AG04449 (cell line): Measurements from ENCODE around the gene OR2A7.
"Not testable (repeated sequence)": the region's sequence is repeated elsewhere in the genome, so short reads cannot be mapped to it uniquely, and the experiment has no call there.

Source experiments
- CTCF ChIA-PET: fragments of 350-600 bp; formaldehyde crosslinking; extraction: SDS; loops from one replicate; lab custom pipeline; 2021; ENCODE audit warnings: antibody characterized with exemption; lab: Yijun Ruan, JAX
- POLR2A ChIA-PET: fragments of 400-600, 350-600 bp; formaldehyde crosslinking; extraction: SDS; loops from one replicate; lab custom pipeline; 2020; ENCODE audit warnings: antibody characterized with exemption, inconsistent platforms; lab: Yijun Ruan, JAX
- DNase-seq: peaks from one replicate; pipeline ENCODE4 v3.0.0-alpha.2; 2010; ENCODE audit warnings: low read depth, low spot score
- H3K4me3 ChIP-seq: 2 replicates; pipeline ENCODE4 v1.5.1; 2011; ENCODE audit warnings: low read depth, mild to moderate bottlenecking, control low read depth, low read length

Gene OR2A7, protein sequence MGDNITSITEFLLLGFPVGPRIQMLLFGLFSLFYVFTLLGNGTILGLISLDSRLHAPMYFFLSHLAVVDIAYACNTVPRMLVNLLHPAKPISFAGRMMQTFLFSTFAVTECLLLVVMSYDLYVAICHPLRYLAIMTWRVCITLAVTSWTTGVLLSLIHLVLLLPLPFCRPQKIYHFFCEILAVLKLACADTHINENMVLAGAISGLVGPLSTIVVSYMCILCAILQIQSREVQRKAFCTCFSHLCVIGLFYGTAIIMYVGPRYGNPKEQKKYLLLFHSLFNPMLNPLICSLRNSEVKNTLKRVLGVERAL

DNA sequence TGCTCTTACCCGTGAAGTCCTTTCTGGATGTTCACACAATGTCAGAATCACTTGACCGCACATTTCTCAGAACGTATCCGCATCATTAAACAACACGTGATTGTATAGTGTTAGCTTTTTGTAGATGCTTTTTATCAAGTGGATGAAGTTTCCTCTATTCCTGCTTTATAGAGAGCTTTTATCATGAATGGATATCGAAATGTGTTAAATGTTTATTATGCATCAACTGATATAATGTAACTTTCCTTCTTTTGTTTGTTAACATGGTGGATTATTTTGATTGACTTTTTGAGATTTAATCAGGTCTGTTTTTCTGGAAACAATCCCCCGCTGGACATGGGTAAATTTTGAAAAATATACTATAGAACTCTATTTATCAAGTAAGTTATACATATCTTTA, at the start of gene OR2A7:
Gene OR2A7 (minus strand): TSS at position 101 of the 400 bp plus-strand sequence. CDS start 5,164 bp downstream, outside the sequence.
- POLR2A ChIA-PET, CTCF ChIA-PET, DNase-seq: not testable (repeated sequence)

DNA sequence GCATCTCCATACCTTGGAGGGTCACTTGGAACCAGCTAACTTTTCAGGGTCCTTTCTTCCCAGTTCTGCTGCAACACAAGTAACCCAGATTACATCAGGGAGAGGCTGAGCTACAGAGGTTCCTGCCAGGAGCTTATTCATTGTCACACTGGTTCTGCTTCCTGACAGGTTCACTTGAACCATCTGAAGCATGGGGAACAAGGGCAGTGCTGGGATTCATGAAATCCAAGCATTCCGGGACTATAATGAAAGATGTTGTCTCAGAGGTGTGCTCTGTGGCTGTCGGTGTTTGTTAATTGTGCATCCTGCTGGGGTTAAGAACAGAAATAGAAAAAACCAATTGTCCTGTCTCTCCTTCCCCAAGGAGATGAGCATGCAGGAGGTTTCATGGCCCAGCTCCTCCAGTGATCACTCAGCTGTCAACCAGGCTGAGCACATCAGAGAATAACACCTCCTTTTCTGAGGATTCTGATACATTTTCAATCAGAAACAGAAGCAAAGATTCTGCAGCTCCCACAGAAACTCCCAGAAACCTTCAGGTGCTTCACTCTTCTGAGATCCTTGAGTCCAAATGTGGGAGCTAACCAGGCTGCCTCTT, 47.4 kb upstream of the OR2A7 start, which contains the start of gene OR2A1:
Gene OR2A1 (plus strand): TSS at position 548 of the 598 bp plus-strand sequence. CDS start 5,706 bp downstream, outside the sequence.
- POLR2A ChIA-PET, CTCF ChIA-PET, H3K4me3 ChIP-seq, DNase-seq: not testable (repeated sequence)

More for the DNA sequence above, at the start of gene OR2A7:
- H3K4me3 ChIP-seq, result not testable (repeated sequence)

DNA sequence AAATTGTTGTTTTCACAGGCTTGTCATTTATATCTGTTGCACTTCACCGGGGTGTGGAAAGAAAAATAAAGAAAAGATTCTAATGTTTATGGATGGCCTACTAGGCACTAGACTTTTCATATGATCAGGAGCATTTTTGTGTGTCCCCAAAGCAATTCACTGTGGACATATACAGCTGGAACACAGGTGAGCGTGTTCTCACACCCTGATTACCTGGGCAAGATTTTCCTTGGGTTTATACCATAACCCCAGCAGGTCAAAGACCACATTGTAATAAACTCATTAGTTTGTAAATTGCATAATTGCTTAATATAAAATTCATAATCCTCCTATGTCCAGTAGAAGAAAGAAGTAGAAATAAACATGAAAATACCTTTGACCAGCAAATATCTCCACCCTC, 46.6 kb upstream of the OR2A7 start:
- DNase-seq, CTCF ChIA-PET, H3K4me3 ChIP-seq, POLR2A ChIA-PET: not testable (repeated sequence)

DNA sequence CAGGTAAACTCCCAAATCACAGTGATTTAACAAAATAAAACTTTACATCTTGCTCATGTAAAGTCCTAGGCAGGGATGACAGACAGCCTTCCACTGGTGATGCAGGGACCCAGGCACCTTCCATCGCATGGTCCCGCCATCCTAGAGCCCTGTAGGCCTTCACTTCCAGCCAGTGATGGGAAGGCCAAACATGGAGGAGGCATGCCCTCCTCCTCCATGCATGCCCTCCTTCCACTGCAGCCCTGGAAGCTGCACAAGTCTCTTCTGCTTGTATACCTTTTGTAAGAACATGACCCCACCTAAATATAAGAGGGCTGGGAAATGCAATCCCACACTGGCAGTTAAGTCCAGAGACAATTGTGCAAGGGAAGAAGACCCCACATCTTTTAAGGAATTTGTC, 45.1 kb upstream of the OR2A7 start:
- POLR2A ChIA-PET, H3K4me3 ChIP-seq, CTCF ChIA-PET, DNase-seq: not testable (repeated sequence)

DNA sequence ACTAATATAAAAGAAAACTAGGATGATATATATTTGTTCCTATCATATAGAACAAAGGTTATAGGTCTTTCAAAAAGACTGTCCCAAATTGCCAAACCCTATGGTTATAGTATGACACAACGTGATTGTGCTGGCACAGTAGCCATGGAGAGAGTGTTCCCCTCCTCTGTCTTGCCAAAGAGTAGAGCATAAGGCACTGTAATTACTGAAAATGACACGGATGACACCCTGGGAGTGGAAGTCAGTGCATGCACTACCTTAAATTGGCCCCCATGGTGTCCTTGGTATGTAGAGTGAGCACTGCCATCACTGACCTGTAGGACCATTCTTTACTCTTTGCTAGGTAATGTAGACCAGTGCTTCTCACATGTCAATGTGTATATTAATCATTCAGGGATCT, 40.6 kb upstream of the OR2A7 start:
- POLR2A ChIA-PET, H3K4me3 ChIP-seq: not testable (repeated sequence)

DNA sequence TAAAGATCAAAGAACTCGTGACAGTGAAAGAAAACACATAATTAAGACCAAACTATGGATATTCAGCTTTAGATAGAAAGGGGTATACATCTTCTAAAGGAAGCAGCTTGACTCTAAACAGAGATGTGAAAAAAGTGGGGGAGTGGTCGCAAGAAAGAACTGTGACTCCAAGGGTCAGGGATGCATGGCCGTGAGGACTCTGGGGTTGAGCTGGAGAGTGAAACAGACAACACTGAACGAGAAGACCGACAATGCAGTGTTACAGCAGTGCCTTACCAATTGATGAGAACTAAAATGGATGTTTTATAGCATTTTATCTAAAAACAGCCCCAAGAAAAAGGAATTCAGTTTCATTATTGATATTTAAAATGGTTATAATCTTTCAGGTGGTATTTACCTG, 39.0 kb upstream of the OR2A7 start:
- POLR2A ChIA-PET, H3K4me3 ChIP-seq, CTCF ChIA-PET, DNase-seq: not testable (repeated sequence)

More for the DNA sequence above, 40.6 kb upstream of the OR2A7 start:
- CTCF ChIA-PET, DNase-seq: not testable (repeated sequence)

DNA sequence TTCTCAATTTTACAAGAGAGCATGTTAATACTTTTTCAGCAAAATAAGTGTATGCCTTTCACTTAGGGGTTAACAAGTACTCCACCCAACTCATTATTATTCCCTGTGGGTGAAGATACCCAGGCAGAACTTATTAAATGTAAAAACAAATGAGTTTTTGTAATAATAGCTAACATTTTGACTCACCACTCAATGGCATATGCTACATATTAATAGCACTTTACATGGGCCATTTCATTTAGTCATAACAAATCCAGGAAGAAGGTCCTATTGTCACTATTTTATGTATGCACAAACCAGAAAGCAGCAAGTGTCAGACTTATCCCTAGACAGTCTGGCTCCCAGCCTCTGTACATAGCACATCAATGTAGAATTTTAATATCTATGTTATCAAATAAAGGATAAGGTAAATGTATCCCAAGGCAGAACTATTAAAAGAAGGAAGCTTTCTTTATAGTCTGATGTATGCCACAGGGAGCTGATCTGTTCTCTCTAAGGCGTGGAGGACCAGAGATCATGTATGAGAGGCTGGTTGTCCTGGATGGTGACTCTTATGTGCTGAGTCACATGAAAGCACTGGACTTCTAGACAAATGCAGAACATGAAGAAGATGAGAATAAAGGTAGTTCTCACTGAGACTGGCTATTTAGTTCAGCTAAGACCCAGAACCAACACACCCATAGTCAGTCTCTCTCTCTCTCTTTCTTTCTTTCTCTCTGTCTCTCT, 38.1 kb upstream of the OR2A7 start:
- DNase-seq, CTCF ChIA-PET, H3K4me3 ChIP-seq, POLR2A ChIA-PET: not testable (repeated sequence)

DNA sequence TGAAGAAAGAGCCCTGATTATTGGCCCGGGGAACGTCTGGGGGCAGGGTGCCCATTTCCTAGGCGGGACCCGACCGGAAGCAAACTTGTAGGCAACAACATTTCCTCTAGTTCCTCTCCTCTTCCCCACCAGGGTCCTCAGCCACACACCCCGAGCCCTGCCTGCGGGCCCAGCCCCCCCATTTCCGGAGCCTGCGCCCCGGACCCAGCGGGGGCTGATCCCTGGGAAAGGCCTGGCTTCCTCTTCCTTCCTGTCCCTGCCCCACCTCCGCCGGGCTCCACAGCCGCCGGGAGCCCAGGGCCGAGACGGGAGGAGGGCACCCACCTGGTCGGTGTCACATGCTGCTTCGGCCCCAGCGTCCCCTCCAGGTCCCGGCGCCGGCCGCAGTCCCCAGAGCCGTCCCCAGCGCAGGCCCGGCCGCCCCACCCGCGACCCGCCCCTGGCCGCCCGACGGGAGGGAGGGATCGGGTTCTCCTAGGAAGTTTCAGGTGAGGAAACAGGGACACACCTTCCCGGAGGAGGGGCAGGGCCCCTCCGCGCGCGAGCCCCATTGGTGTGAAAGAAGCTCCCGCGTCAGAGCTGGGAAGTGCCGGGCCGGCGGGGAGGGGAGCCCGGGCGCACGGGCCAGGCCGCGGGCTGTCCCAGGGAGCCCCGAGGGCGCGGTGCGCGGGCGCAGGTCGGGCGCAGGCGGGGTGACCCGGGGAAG, 29.4 kb upstream of the OR2A7 start:
- CTCF ChIA-PET, H3K4me3 ChIP-seq, DNase-seq, POLR2A ChIA-PET: not testable (repeated sequence)

DNA sequence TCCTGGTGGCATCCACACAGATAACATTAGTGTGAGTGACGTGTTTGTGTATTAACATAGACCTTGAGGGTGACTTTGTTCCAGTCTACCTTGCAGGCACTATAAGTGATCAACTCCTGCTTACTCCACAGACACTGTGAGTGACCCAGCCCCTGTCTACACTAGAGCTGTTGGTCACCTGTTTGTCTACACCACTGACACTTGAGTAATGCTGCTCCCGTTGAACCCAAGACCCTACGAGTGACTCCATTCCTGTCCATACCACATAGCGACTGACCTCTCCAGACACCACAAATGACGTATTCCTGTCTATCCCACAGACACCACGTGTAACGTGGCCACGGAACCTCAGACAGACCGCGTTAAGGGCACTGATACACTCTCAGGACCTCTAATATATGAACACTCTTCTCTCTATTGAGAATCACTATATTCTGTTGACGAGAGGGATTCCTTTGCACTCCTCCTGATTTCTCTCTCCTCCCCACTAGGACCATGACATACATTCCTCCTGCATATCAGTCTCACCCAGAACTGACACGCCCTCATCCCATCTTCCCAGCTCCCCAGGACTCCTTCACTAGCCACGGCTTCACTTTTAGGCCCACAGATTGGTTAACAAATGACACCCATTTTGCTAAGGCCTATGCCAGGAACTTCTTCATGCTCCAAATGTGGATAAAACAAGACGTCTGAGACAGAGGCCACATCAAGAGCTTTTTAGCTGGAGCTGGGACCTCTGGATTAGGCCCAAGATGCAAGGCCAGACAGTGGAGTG, 28.0 kb upstream of the OR2A7 start:
- CTCF ChIA-PET, POLR2A ChIA-PET, H3K4me3 ChIP-seq, DNase-seq: not testable (repeated sequence)

DNA sequence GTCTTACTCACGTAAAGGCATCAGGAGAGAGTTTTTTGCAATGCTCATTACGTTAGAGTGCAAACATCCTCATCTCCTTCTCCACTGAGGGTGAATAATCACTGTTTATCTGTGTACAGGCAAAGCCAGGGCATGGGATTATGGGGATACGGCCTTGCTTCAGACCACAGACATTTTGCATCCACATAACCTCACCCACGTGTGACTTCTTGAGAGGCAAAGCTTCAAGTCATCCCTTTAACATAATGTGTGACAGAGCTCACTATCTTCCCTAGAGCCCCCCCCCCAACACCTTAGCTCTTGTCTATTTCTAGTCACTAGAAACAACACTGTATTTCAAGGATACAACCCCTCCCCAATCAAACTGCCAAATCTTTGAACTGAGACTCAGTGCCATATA, 27.0 kb upstream of the OR2A7 start:
- POLR2A ChIA-PET, CTCF ChIA-PET, H3K4me3 ChIP-seq, DNase-seq: not testable (repeated sequence)

DNA sequence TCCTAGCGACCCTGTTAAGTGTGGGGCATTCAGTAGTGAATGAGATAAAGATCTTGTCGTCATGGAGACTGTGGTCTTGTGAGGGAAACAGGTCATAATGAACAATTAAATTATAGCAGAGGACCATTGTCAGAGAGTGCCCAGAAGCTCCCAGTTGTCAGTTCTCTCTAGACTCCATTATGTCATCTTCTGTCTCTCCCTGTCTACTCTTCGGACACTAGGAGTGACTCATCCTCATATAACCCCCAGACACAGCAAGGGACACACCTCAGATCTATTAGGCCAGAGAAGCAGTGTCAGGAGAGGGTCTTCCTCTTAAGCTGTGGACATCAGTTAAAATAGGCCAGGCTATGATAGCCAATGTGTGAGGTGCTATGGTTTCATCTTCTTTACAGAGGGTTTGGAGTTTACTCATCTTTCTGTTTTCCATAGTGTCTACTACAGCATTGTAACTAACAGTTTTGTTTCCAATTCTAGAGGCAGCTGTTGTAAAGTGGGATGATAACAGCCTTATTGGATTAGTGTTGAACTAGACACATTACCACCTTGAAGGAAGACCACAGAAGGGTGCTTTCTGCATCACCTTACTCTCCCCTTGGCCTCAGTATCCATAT, 22.7 kb upstream of the OR2A7 start:
- H3K4me3 ChIP-seq, POLR2A ChIA-PET, CTCF ChIA-PET, DNase-seq: not testable (repeated sequence)

DNA sequence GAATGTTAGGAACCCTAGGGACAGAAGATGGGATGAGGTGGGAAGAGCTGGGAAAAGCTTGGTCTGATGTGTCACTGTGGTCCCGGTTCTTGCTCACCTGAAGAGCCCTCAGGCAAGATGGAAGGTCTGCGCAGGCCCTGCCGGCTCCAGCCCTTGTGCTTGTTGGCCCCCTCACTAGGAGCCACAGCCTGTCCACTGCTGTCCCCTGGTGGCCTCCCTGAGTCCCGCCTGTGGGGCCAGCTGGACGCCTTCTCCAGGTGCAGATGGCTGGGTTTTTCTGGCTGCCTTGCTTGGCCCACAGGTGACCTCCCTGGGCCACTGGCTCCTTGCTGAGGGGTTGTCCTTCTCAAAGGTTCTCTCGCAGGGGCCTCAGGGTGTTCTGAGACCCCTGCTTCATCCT, 19.1 kb upstream of the OR2A7 start:
- DNase-seq, H3K4me3 ChIP-seq, CTCF ChIA-PET, POLR2A ChIA-PET: not testable (repeated sequence)

DNA sequence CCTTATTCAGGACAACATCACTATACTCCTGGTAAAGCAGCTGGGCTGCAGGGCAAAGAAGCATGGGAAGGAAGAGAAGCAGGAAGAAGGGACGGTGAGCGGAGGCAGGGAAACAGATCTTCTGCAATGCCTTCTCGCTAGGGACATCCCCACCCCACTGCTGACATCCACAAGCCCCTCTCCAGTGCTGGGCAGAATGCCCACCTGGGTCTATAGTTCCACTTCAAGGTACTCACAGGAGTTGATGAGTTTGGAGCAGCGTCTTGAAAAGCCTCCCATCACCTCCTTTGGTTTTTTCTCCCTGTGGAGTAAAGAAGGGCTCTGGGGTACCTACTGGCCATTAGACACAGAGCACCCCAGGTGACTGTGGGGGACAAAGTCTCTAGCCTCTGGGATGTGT, 17.9 kb upstream of the OR2A7 start:
- POLR2A ChIA-PET, CTCF ChIA-PET, H3K4me3 ChIP-seq, DNase-seq: not testable (repeated sequence)

DNA sequence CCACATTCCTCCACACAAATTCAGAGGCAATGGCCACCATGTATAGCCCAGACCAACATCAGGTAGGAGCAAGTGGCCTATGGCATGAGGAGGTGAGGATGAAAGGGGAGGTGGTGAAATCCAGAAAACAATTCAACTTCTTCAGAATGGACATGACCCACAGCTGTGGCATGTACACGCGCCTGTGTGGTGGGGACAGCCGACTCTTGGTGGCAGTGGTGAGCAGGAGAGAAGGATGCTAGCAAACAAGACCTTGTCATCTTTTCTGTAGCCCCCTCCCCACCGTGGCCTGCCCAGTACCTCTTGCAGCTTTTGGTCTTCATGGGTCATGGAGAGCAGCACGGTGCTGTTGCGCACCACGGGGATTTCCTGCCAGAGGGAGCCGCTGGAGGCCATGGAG, 17.4 kb upstream of the OR2A7 start:
- H3K4me3 ChIP-seq, POLR2A ChIA-PET, DNase-seq, CTCF ChIA-PET: not testable (repeated sequence)

DNA sequence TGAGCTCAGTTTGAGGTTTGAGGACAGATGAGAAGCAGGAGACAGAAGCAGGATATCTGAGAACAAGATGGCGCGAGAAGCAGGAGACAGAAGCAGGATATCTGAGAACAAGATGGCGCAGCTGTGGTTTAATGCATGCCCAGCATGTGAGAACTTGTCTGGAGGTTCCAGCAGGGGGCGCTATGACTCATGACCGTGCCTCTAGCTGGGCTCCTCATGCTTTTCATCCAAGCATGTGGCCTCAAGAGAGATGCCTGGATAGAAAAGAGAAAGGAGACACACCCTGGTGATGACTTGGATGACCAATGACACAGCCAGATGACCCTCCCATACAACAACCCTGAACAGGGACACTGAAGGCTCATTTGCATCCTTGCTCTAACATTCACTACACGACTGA, 15.4 kb upstream of the OR2A7 start:
- CTCF ChIA-PET, POLR2A ChIA-PET, DNase-seq, H3K4me3 ChIP-seq: not testable (repeated sequence)
